Neutrophil (primary cell): Measurements from ENCODE around the gene SEMA4G.
A peak's percentile ranks its signal among the peaks of the same experiment; 100 is the strongest.

ENCODE experiments used
- H3K27ac ChIP-seq: fragments of 200-600 bp; sonication (generic); 2 replicates; pipeline ENCODE4 v1.5.1; 2016; ENCODE audit warnings: mild to moderate bottlenecking, moderate library complexity
- H3K27me3 ChIP-seq: fragments of 200-600 bp; sonication (generic); 2 replicates; pipeline ENCODE4 v1.6.0; 2016; ENCODE audit warnings: mild to moderate bottlenecking
- H3K36me3 ChIP-seq: fragments of 200-600 bp; sonication (generic); 2 replicates; pipeline ENCODE4 v1.5.1; 2017
- H3K4me1 ChIP-seq, 2 experiments: fragments of 200-600 bp in 1 of 2; sonication (generic) in 1 of 2; 1 replicate in 1 of 2; 2 replicates in 1 of 2; pipeline versions ENCODE4 v1.5.1 to v1.6.1; 2013 to 2016; ENCODE audit warnings: low read depth in 1 of 2, low read length in 1 of 2, mild to moderate bottlenecking in 1 of 2, moderate library complexity in 1 of 2; ENCODE audit not compliant: control insufficient read depth in 1 of 2, insufficient read depth in 1 of 2
- H3K4me3 ChIP-seq, 2 experiments: fragments of 200-600 bp in 1 of 2; sonication (generic) in 1 of 2; 1 replicate in 1 of 2; 2 replicates in 1 of 2; pipeline ENCODE4 v1.5.1; 2013 to 2016; ENCODE audit warnings: low read depth in 1 of 2, low read length in 1 of 2, mild to moderate bottlenecking in 1 of 2, moderate library complexity in 1 of 2
- H3K9me3 ChIP-seq: fragments of 200-600 bp; sonication (generic); 2 replicates; pipeline ENCODE4 v1.5.1; 2016
- CTCF ChIP-seq: fragments of 200-600 bp; sonication (generic); IDR thresholded peaks from 2 replicates; pipeline ENCODE4 v1.5.1; 2016; ENCODE audit warnings: antibody characterized with exemption

The SEMA4G gene

GRCh38 chr10:100989088-100989487, 19.8 kb downstream of the SEMA4G start:
- H3K36me3 ChIP-seq = no peaks in the 10 kb centered on the region
- no peak overlapping the region for H3K27ac ChIP-seq
- H3K4me1 ChIP-seq = peaks cover 15 to 17% of the 10 kb centered on the region in 2 experiments
- no peaks in the 10 kb centered on the region for H3K9me3 ChIP-seq
- H3K27me3 ChIP-seq = no peaks in the 10 kb centered on the region
- no peak overlapping the region for H3K4me3 ChIP-seq
- TF ChIP-seq CTCF = no peak

GRCh38 chr10:100993986-100994708, 24.8 kb downstream of the SEMA4G start:
- Histone ChIP-seq H3K36me3 (no peaks in the 10 kb centered on the region), H3K27me3 (no peaks in the 10 kb centered on the region), H3K9me3 (no peaks in the 10 kb centered on the region), H3K4me3 (no peak overlapping the region), H3K27ac (no peak overlapping the region), H3K4me1 (peaks cover 22 to 25% of the 10 kb centered on the region in 2 experiments)
- TF ChIP-seq CTCF = no peak

DNA sequence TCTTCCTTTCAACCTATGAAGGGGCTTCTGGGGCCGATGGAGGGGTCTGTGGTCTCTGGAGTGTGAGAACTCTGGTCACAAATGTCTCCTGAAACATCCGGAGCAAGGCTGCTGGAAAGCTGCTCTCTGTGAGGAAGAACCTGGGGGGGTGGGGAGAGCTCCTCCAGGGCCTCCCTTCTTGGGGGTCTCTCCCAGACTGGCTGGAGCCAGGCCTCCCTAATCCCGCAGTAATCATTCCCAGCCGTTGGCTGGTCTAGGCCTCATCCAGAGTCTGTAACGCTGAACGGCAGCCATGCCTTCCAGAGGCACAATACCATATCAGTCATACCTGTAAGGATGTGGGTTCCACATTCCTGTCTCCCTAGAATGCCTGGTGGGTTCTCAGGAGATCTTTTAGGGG, 25.9 kb downstream of the SEMA4G start:
- no peaks in the 10 kb centered on the region for H3K9me3 ChIP-seq
- TF ChIP-seq CTCF = no peak
- no peak overlapping the region for H3K4me3 ChIP-seq
- no peaks in the 10 kb centered on the region for H3K36me3 ChIP-seq
- no peaks in the 10 kb centered on the region for H3K27me3 ChIP-seq
- no peak overlapping the region for H3K27ac ChIP-seq
- peaks cover 27 to 32% of the 10 kb centered on the region in 2 experiments for H3K4me1 ChIP-seq

DNA sequence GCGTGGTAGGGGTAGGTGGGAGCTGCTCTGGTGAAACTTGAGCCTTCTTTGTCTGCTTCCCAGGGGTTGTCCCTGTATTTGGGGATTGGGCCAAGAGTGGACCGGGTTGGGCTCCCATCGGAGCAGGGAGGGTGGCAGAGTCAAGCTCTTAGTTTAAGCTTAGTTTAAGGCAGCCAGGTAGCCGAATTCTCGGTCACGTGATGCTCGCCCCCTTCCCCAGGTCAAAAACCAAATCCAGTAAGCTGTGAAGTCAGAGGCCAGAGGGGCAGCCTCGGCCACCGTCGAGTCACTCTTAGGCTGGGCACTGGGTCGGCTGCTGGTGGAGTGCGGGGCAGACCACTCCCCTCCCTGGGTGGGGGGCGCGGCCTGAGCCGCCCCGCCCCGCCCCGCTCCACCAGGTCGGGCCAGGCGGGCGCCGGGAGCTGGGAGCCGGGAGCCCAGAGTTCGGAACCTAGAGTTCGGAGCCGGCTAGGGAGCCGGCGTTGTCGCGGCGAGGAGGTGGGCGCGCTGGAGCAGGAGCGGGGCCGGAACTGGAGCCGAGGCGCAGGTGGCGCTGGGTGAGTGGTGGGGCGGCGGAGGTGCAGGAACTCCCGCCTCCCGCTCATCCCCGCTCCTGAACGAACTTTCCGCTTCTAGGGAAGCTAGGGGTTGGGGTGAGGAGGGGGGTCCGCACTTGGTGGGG, 27.5 kb downstream of the SEMA4G start:
- peak overlapping the region; percentile 46 for H3K27ac ChIP-seq
- H3K4me1 ChIP-seq = peaks cover 28 to 38% of the 10 kb centered on the region in 2 experiments
- peak overlapping the region; percentile 91 to 94 for H3K4me3 ChIP-seq
- no peak for TF ChIP-seq CTCF
- H3K36me3 ChIP-seq = no peaks in the 10 kb centered on the region
- no peaks in the 10 kb centered on the region for H3K9me3 ChIP-seq
- H3K27me3 ChIP-seq = no peaks in the 10 kb centered on the region

GRCh38 chr10:100997360-100998182, 28.3 kb downstream of the SEMA4G start:
- Histone ChIP-seq H3K4me1 (peaks cover 28 to 38% of the 10 kb centered on the region in 2 experiments), H3K4me3 (peak overlapping the region; percentile 91 to 94), H3K9me3 (no peaks in the 10 kb centered on the region), H3K27ac (peak overlapping the region; percentile 46), H3K27me3 (no peaks in the 10 kb centered on the region), H3K36me3 (no peaks in the 10 kb centered on the region)
- peak; percentile 78 for TF ChIP-seq CTCF
